Activated naive CD8-positive, alpha-beta T cell (primary cell): ENCODE data around the gene STUB1.

Experiments used
- H3K27ac Mint-ChIP-seq: one replicate; pipeline ENCODE4 v1.8.0; 2021; ENCODE audit warnings: mixed read lengths
- H3K27me3 Mint-ChIP-seq: one replicate; pipeline ENCODE4 v1.8.0; 2021; ENCODE audit warnings: mixed read lengths
- H3K36me3 Mint-ChIP-seq: one replicate; pipeline ENCODE4 v1.8.0; 2021; ENCODE audit warnings: mixed read lengths
- H3K4me1 Mint-ChIP-seq: one replicate; pipeline ENCODE4 v1.8.0; 2021; ENCODE audit warnings: low read depth, mixed read lengths
- H3K4me3 Mint-ChIP-seq: one replicate; pipeline ENCODE4 v1.8.0; 2021; ENCODE audit warnings: mild to moderate bottlenecking, mixed read lengths
- H3K9me3 Mint-ChIP-seq: one replicate; pipeline ENCODE4 v1.8.0; 2021; ENCODE audit warnings: low read depth, mixed read lengths

The STUB1 gene

DNA sequence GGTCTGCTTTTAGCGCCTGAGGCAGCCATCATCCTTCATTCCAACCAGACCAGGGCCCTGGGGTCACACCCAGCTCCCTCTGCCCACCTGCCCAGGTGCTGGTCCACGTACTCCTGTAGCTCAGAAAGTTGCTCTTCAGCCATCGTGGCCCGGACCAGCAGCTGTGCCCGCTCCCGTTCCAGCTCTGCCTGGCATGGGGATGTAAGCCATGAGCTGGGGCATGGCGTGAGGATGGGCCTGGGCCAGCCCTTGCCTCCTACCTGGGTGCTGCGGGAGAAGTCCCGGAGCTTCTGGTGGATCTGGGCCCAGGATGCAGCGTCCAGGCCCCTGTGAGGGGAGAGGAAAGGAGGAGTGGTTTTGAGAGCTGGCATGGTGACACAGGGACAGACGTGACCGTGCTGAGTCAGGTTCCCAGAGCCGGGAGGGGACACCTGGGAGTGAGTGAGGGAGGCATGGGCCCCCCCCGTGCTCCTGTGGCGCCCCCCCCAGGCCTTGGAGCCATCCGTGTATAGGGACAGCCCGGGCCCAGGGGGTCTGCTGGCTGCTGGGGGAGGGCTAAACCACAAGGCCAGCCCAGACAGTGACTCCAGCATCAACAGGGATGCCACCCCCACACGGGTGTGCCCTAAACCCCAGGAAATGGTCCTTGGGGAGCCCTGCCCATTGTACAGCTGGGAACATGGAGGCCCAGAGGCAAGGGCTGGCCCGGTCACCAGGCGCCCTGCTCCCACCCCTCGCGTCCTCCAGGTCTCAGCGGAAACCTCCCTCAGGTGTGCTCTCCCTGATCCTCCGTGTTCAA lies 42.8 kb downstream of the STUB1 start:
- peaks cover 23% of the 10 kb centered on the region for H3K4me1 Mint-ChIP-seq
- peak overlapping the region; percentile 59 for H3K4me3 Mint-ChIP-seq
- H3K27ac Mint-ChIP-seq, result no peak overlapping the region
- no peaks in the 10 kb centered on the region for H3K36me3 Mint-ChIP-seq
- no peaks in the 10 kb centered on the region for H3K9me3 Mint-ChIP-seq
- H3K27me3 Mint-ChIP-seq, result no peaks in the 10 kb centered on the region

DNA sequence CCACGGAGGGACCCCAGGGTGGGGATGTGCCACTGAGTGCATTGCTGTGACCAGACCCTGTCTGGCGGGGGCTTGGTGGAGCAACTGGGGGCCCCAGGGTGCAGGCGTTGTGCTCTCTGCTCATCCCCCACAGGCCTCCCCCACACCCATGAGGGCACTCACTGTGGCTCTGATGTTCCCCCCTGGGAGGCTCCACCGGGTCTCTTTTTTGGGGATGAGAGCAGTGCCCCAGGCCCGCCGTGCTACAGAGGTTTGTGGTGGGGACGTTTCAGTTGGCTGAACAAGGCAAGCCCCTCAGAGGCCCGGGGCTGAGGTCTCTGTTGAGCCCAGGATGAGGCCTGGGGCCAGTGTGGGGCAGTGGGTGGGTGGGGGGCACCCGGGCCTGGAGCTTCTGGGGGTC lies 43.5 kb downstream of the STUB1 start:
- no peaks in the 10 kb centered on the region for H3K9me3 Mint-ChIP-seq
- no peak overlapping the region for H3K27ac Mint-ChIP-seq
- H3K27me3 Mint-ChIP-seq, result no peaks in the 10 kb centered on the region
- no peaks in the 10 kb centered on the region for H3K36me3 Mint-ChIP-seq
- peaks cover 23% of the 10 kb centered on the region for H3K4me1 Mint-ChIP-seq
- no peak overlapping the region for H3K4me3 Mint-ChIP-seq

DNA sequence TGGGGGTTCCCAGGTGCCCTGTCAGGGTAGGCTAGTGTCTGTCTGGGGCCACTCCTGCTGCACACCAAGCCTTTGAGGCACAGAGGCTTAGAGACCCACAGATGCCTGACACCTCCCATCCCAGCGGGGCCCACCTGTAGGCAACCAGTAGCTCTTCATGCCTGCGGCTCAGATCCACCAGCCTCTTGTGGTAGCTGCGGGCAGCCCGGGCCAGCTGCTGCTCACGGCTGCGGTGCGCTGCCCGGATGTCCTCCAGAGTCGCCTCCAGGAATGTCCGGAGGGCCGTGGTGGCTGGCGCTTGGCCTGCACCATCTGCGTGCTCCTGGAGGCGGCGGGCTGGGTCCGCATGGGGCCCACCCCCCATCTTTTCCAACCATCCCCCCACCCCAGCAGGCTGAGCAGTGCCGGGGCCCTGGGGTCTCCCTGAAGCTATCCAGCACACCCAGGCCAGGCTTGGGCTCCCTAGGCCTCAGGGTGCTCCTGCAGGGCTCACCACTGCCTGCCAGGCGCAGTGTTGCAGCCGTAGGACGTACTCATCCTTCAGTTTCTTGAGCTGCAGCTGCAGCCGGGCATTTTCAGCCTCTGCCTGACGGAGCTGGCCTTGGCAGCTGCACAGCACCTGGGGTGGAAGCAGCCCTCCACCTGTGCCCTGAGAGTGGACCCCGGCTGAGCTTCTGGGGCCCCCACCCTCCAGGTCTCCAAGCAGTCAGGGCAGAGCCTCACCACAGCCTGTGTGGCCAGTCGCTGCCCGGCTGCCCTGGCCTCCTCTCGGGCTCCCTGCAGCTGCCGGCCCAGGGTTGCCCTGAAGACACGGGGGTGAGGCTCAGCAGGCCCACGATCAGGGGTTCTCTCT lies 44.2 kb downstream of the STUB1 start:
- H3K4me3 Mint-ChIP-seq, result no peak overlapping the region
- H3K27me3 Mint-ChIP-seq, result no peaks in the 10 kb centered on the region
- H3K4me1 Mint-ChIP-seq, result peaks cover 16% of the 10 kb centered on the region
- H3K9me3 Mint-ChIP-seq, result no peaks in the 10 kb centered on the region
- no peak overlapping the region for H3K27ac Mint-ChIP-seq
- H3K36me3 Mint-ChIP-seq, result no peaks in the 10 kb centered on the region

DNA sequence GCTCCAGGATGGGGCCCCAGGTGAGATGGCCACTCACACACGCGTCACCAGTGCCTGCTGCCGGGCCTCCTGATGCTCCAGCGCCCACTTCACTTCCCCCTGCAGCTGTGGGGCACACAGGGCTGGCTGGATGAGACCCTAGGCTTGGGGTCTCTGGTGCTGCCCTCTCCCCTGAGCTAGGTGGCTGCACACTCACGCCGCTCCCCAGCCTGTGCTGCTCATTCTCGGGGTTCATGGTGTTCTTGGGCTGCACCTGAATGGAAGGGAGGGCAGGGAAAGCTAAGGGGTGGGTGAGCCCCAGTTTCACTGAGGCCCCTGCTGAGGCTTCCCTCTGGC lies 44.8 kb downstream of the STUB1 start:
- Mint-ChIP-seq H3K36me3 (no peaks in the 10 kb centered on the region), H3K27ac (no peak overlapping the region), H3K27me3 (no peaks in the 10 kb centered on the region)

DNA sequence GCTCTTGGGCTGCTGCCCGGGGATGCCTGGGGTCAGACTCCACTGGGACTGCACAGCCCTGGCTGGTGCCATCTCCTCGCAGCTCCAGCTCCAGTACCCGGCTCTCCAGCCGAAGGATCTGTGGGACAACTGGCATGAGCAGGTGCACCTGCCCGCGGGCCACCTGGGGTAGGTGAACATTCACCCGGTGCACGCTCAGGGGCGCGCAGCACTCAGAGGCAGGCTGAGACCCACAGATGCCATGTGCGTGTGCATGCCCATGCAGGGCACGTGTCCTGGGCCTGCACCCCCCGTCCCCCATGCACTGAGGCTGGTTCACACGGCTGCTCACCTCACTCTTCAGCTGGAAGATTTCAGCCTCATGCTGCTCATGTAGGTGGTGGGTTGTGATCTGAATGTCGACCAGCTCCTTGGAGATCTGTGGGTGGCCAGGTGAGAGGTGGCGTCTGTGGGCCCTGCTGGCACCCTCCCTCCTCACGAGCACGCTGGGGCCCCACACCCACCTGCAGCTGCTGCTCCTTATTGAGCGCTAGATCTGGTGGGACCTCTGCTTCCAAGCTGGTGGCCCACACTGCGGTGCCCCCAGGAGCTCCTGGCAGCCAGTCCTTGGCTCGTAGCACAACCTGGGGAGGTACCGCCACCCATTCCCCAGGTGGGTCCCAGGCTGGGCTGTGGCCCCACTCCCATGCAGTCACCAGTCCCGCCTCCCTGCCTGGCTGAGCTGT lies 45.4 kb downstream of the STUB1 start:
- H3K9me3 Mint-ChIP-seq, result no peaks in the 10 kb centered on the region
- H3K27me3 Mint-ChIP-seq, result no peaks in the 10 kb centered on the region
- no peak overlapping the region for H3K4me3 Mint-ChIP-seq
- no peak overlapping the region for H3K27ac Mint-ChIP-seq
- peaks cover 10% of the 10 kb centered on the region for H3K4me1 Mint-ChIP-seq
- no peaks in the 10 kb centered on the region for H3K36me3 Mint-ChIP-seq

More for the DNA sequence above, 44.8 kb downstream of the STUB1 start:
- no peaks in the 10 kb centered on the region for H3K9me3 Mint-ChIP-seq
- peaks cover 13% of the 10 kb centered on the region for H3K4me1 Mint-ChIP-seq
- no peak overlapping the region for H3K4me3 Mint-ChIP-seq

DNA sequence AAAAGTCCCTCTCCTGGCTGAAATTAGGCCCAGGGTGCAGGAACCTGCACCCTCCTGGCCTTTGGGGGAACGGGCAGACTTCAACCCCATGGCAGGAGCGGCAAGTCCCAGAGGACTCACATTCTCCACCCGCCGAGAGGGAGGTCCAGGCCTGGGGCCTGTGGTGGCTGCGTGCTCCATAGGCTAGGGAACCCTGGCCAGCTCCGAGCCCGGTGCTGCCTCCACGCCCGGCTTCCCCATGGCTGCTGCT lies 45.9 kb downstream of the STUB1 start:
- Mint-ChIP-seq H3K27me3 (no peaks in the 10 kb centered on the region), H3K27ac (no peak overlapping the region), H3K9me3 (no peaks in the 10 kb centered on the region), H3K4me1 (peaks cover 10% of the 10 kb centered on the region), H3K36me3 (no peaks in the 10 kb centered on the region), H3K4me3 (no peak overlapping the region)

DNA sequence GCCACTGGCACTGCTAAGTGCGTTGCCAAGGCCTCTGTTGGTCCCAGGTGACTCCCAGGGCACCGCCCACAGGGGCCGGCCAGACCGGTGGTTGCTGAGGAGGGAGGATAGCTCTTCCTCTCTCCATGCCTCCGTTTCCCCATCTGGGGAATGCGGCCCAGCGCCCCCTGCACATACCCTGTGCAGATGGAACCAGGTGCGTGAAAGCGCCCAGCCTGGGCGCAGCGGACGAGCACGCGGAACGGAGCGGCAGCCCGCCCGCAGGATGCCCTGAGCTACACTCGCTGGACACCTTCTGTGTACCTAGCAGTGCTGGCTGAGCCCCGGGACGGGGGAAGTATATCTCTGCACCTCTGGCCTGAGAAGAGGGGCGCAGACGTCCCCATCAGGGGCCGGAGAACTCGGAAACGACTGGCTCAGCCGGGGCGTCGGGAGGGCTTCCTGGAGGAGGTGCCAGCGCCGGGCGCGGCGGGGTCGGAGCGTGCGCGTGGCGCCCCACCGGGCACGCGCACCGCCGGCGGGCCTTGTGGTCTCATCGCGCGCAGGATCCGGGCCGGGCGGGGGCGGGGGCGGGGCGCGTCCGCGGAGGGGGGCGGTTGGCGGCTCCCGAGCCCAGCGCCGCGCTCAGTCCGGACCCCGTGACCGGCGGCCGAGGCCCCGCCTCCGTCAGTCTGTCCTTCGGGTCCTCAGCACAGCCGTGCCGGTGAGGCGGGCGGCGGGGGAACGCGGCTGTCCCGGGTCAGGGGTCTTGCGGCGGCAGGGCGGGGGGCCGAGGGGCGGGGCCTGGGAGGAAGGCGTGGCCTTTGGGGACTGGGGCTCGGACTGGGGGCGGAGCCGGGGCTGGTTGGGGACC lies 46.5 kb downstream of the STUB1 start, which contains the start of the genes CCDC78 and HAGHL:
Gene CCDC78, minus strand, starts transcription at position 6 of the 853 bp plus-strand sequence. CDS start 76 bp downstream, outside the sequence.
Gene HAGHL, plus strand, starts transcription at position 669 of the 853 bp plus-strand sequence. CDS start 404 bp downstream, outside the sequence.
- no peaks in the 10 kb centered on the region for H3K9me3 Mint-ChIP-seq
- H3K27me3 Mint-ChIP-seq, result no peaks in the 10 kb centered on the region
- H3K27ac Mint-ChIP-seq, result no peak within 1 kb of the TSS
- H3K36me3 Mint-ChIP-seq, result no peaks in the 10 kb centered on the region
- H3K4me3 Mint-ChIP-seq, result peak within 1 kb of the TSS; percentile 69
- H3K4me1 Mint-ChIP-seq, result peaks cover 10% of the 10 kb centered on the region

DNA sequence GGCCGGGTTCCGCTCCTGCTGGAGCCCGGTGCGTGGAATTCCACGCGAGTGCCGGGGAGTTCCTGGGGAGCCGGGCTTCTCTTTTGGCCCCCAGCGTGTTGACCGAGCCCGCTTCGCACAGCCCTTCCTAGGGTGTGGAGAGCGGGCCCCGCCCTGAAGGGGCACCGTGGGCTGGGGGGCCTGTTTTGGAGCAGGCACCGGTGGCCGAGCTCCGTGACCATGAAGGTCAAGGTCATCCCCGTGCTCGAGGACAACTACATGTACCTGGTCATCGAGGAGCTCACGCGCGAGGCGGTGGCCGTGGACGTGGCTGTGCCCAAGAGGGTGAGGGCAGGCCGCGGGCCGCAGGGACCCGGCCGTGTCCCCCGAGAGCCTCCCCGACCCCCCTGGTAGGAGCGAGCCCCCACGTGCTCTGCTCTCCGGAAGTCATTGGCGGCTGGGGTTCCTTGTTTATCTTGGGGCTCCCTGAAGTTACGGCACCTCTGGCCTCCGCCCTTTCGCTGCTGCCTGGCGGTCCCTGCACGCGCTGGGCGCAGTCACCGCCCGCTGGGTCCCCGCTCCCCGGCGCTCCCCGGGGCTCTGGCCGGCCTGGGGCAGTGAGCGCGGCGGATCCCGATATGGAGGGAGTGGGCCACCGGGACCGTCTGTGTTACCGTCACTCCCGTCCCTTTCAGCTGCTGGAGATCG lies 47.2 kb downstream of the STUB1 start:
- H3K27me3 Mint-ChIP-seq, result no peaks in the 10 kb centered on the region
- no peaks in the 10 kb centered on the region for H3K9me3 Mint-ChIP-seq
- no peak overlapping the region for H3K27ac Mint-ChIP-seq

DNA sequence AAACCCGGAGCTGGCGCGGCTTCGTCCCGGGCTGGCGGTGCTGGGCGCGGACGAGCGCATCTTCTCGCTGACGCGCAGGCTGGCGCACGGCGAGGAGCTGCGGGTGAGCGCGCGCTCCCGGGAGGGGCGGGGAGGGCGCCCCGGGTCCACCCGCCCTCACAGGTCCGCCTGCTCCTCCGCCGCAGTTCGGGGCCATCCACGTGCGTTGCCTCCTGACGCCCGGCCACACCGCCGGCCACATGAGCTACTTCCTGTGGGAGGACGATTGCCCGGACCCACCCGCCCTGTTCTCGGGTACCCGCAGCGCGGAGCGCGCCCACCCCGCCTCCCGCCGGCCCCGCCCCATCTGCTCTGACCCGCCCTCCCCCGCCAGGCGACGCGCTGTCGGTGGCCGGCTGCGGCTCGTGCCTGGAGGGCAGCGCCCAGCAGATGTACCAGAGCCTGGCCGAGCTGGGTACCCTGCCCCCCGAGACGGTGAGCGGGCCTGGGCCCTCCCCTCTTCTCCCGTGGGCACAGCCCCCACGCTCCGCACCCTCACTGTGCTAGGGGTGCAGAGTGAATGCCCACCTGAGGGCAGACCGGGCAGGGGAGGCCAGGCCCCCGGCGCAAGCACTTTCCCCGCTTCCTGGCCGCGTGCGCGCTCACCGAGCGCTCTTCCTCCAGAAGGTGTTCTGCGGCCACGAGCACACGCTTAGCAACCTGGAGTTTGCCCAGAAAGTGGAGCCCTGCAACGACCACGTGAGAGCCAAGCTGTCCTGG lies 48.1 kb downstream of the STUB1 start:
- H3K27me3 Mint-ChIP-seq, result no peaks in the 10 kb centered on the region
- H3K4me3 Mint-ChIP-seq, result peak overlapping the region; percentile 30
- no peak overlapping the region for H3K27ac Mint-ChIP-seq
- H3K36me3 Mint-ChIP-seq, result no peaks in the 10 kb centered on the region
- no peaks in the 10 kb centered on the region for H3K9me3 Mint-ChIP-seq
- peaks cover 4% of the 10 kb centered on the region for H3K4me1 Mint-ChIP-seq

More for the DNA sequence above, 47.2 kb downstream of the STUB1 start:
- Mint-ChIP-seq H3K36me3 (no peaks in the 10 kb centered on the region), H3K4me3 (peak overlapping the region; percentile 47), H3K4me1 (peaks cover 10% of the 10 kb centered on the region)

DNA sequence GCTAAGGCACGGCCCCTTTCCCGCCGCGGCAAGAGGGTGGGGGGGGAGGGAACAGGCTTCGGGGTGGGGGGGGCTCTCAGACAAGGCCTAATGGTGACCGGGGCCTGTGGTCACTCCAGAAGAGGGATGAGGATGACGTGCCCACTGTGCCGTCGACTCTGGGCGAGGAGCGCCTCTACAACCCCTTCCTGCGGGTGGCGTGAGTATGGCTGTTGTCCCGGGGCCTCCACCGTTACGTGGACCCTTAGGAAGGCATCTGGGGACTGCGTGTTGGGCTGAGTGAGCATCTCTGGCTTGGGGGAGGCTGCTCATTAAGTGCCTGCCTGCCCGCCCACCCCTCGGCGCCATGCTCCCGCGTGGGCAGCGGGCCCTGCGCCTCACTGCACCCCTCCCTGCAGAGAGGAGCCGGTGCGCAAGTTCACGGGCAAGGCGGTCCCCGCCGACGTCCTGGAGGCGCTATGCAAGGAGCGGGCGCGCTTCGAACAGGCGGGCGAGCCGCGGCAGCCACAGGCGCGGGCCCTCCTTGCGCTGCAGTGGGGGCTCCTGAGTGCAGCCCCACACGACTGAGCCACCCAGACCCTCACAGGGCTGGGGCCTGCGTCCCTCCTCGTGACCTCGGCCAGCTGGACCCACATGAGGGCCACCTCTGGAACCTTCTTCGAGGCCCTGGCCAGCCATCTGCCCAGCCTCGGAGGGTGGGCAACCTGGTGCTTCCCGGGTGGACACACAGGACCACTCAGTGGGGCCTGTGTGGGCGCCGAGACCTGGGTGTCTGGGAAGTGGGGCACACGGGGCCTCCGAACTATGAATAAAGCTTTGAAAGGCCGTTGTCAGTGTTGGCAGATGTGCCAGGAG lies 48.9 kb downstream of the STUB1 start:
- Mint-ChIP-seq H3K9me3 (no peaks in the 10 kb centered on the region), H3K27ac (no peak overlapping the region), H3K4me3 (peak overlapping the region; percentile 32), H3K4me1 (peaks cover 3% of the 10 kb centered on the region), H3K36me3 (no peaks in the 10 kb centered on the region), H3K27me3 (no peaks in the 10 kb centered on the region)

DNA sequence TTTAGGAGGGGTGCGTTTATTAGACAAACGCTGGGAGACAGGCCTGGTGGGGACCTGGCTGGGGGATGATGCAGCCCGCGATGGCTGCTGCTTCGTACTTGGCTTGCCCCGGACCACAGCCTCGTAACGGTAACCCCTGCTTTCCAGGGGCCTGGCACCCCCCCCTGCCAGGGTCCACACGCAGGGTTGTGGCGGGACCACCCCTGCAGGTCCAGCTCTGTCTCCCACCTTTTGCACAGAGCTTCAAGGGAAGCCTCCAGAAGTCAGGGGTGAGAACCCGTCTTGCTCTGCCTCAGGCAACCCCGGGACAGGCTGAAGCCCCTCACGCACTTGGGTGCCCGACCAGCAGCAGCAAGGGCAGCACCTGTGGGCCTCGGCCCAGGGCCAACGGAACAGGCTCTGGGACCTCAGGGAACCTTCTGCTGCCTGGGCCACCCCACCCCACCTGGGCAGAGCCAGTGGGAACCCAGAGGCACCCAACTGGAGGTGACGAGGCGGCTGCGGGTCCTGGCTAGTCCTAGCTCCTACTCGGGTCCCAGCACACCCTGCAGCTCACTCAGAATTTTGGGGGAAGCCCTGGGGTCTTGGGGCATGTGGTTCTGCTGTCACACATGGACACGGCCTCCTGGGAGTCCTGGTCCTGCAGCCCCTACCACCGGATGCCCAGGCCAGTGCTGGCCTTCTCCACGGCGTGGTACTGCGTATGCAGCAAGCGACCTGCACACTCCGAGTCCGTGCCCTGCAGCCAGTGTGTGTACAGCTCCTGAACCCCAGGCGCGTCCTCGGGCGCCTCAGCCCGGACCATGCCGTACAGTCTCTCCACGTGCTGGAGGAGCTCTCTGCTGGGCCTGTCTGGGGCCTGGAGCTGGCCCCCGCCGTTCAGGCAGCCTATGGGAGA lies 49.8 kb downstream of the STUB1 start:
- H3K36me3 Mint-ChIP-seq, result no peaks in the 10 kb centered on the region
- no peak overlapping the region for H3K4me3 Mint-ChIP-seq
- no peaks in the 10 kb centered on the region for H3K9me3 Mint-ChIP-seq
- H3K27ac Mint-ChIP-seq, result no peak overlapping the region
- peaks cover 3% of the 10 kb centered on the region for H3K4me1 Mint-ChIP-seq
- H3K27me3 Mint-ChIP-seq, result no peaks in the 10 kb centered on the region
